HEK293 (cell line): ENCODE data around the gene DNAJC3.

Experiments used
- CTCF ChIA-PET: fragments of 350-600 bp; formaldehyde crosslinking; extraction: SDS; loops from one replicate; lab custom pipeline; 2021; ENCODE audit warnings: antibody characterized with exemption; lab: Yijun Ruan, JAX
- POLR2A ChIA-PET: fragments of 300-600 bp; formaldehyde crosslinking; extraction: SDS; loops from one replicate; lab custom pipeline; 2020; ENCODE audit warnings: antibody characterized with exemption, inconsistent platforms; lab: Yijun Ruan, JAX
- H3K27ac ChIP-seq: fragments of 200-500 bp; sonication (Bioruptor generic); 2 replicates; pipeline ENCODE4 v1.5.1; 2014; ENCODE audit warnings: low read depth, low read length, control low read depth, inconsistent platforms; ENCODE audit errors: extremely low read depth
- H3K36me3 ChIP-seq, 2 experiments: fragments of 200-500 bp in 1 of 2; sonication (Bioruptor generic) in 1 of 2; 1 replicate in 1 of 2; 2 replicates in 1 of 2; pipeline ENCODE4 v1.5.1; 2014 to 2017; ENCODE audit warnings: inconsistent platforms in 2 of 2, low read length in 2 of 2; ENCODE audit not compliant: control insufficient read depth in 2 of 2, insufficient read depth in 1 of 2
- H3K4me1 ChIP-seq: fragments of 200-500 bp; sonication (Bioruptor generic); 2 replicates; pipeline ENCODE4 v1.5.1; 2014; ENCODE audit warnings: mild to moderate bottlenecking, low read length, inconsistent platforms; ENCODE audit not compliant: control insufficient read depth, insufficient read depth
- H3K4me3 ChIP-seq: 2 replicates; pipeline ENCODE4 v1.5.1; 2011; ENCODE audit warnings: low read depth, mild to moderate bottlenecking, control low read depth, low read length, moderate library complexity
- H3K9me3 ChIP-seq: fragments of 200-500 bp; sonication (Bioruptor generic); 2 replicates; pipeline ENCODE4 v1.5.1; 2014; ENCODE audit warnings: low read depth, low read length, inconsistent platforms; ENCODE audit not compliant: control insufficient read depth, insufficient read depth
- EGR2 ChIP-seq: fragments of 450-650 bp; formaldehyde crosslinking; IDR thresholded peaks from 2 replicates; pipeline ENCODE4 v1.5.1; 2016; ENCODE audit warnings: low read depth, missing biosample characterization, missing genetic modification characterization
- FEZF1 ChIP-seq: fragments of 450-650 bp; formaldehyde crosslinking; IDR thresholded peaks from 2 replicates; pipeline ENCODE4 v1.5.1; 2016; ENCODE audit warnings: missing biosample characterization, missing genetic modification characterization
- HIC1 ChIP-seq: fragments of 450-650 bp; formaldehyde crosslinking; IDR thresholded peaks from 2 replicates; pipeline ENCODE4 v1.5.1; 2016; ENCODE audit warnings: missing biosample characterization, missing genetic modification characterization
- HOXA7 ChIP-seq: sonication (generic); formaldehyde crosslinking; IDR thresholded peaks from 2 replicates; pipeline ENCODE4 v1.8.1; 2022; ENCODE audit warnings: missing genetic modification reagents, borderline replicate concordance
- IKZF3 ChIP-seq: fragments of 450-650 bp; IDR thresholded peaks from 2 replicates; pipeline ENCODE4 v1.5.0; 2018; ENCODE audit warnings: missing biosample characterization, mild to moderate bottlenecking, missing genetic modification characterization, moderate library complexity
- OVOL3 ChIP-seq: fragments of 450-650 bp; formaldehyde crosslinking; IDR thresholded peaks from 2 replicates; pipeline ENCODE4 v1.5.1; 2016; ENCODE audit warnings: missing biosample characterization, missing genetic modification characterization
- TCF7L2 ChIP-seq: IDR thresholded peaks from 2 replicates; pipeline ENCODE4 v1.6.1; 2011; ENCODE audit warnings: low read depth, mild to moderate bottlenecking, inconsistent platforms, low read length, moderate library complexity, borderline replicate concordance
- ZBTB48 ChIP-seq: fragments of 450-650 bp; formaldehyde crosslinking; IDR thresholded peaks from 2 replicates; pipeline ENCODE4 v1.5.1; 2016; ENCODE audit warnings: missing biosample characterization, missing genetic modification characterization
- ZFP37 ChIP-seq: fragments of 450-650 bp; formaldehyde crosslinking; IDR thresholded peaks from 2 replicates; pipeline ENCODE4 v1.5.1; 2016; ENCODE audit warnings: missing biosample characterization, missing genetic modification characterization
- ZNF174 ChIP-seq: fragments of 450-650 bp; formaldehyde crosslinking; IDR thresholded peaks from 2 replicates; pipeline ENCODE4 v1.5.0; 2017; ENCODE audit warnings: missing biosample characterization, mild to moderate bottlenecking, missing genetic modification characterization
- ZNF202 ChIP-seq: fragments of 450-650 bp; formaldehyde crosslinking; IDR thresholded peaks from 2 replicates; pipeline ENCODE4 v1.5.1; 2016; ENCODE audit warnings: missing biosample characterization, missing genetic modification characterization, borderline replicate concordance
- ZNF23 ChIP-seq: fragments of 450-650 bp; formaldehyde crosslinking; IDR thresholded peaks from 2 replicates; pipeline ENCODE4 v1.5.1; 2016; ENCODE audit warnings: missing biosample characterization, missing genetic modification characterization, borderline replicate concordance
- ZNF341 ChIP-seq: fragments of 450-650 bp; formaldehyde crosslinking; IDR thresholded peaks from 2 replicates; pipeline ENCODE4; 2016; ENCODE audit warnings: low read depth, missing biosample characterization, missing genetic modification characterization
- ZNF391 ChIP-seq: fragments of 450-650 bp; formaldehyde crosslinking; IDR thresholded peaks from 2 replicates; pipeline ENCODE4 v1.5.1; 2016; ENCODE audit warnings: low read depth, missing biosample characterization, missing genetic modification characterization, borderline replicate concordance
- ZNF394 ChIP-seq: fragments of 450-650 bp; formaldehyde crosslinking; IDR thresholded peaks from 2 replicates; pipeline ENCODE4 v1.5.1; 2016; ENCODE audit warnings: missing biosample characterization, missing genetic modification characterization, mild to moderate bottlenecking, moderate library complexity, borderline replicate concordance
- ZNF449 ChIP-seq: fragments of 450-650 bp; formaldehyde crosslinking; IDR thresholded peaks from 2 replicates; pipeline ENCODE4 v1.5.1; 2017; ENCODE audit warnings: missing biosample characterization, mild to moderate bottlenecking, missing genetic modification characterization, moderate library complexity
- ZNF558 ChIP-seq: fragments of 450-650 bp; formaldehyde crosslinking; IDR thresholded peaks from 2 replicates; pipeline ENCODE4 v1.5.1; 2016; ENCODE audit warnings: missing biosample characterization, missing genetic modification characterization
- ZNF626 ChIP-seq: fragments of 450-650 bp; sonication (Bioruptor Pico); formaldehyde crosslinking; IDR thresholded peaks from 2 replicates; pipeline ENCODE4 v1.5.1; 2018; ENCODE audit warnings: missing biosample characterization, missing genetic modification characterization, inconsistent platforms
- ZNF76 ChIP-seq: fragments of 450-650 bp; formaldehyde crosslinking; IDR thresholded peaks from 2 replicates; pipeline ENCODE4; 2016; ENCODE audit warnings: low read depth, missing biosample characterization, missing genetic modification characterization, borderline replicate concordance
- TF ChIP-seq, protein P1 (sequence below): fragments of 450-650 bp; formaldehyde crosslinking; IDR thresholded peaks from 2 replicates; pipeline ENCODE4 v1.5.1; 2016; ENCODE audit warnings: missing biosample characterization, missing genetic modification characterization
- TF ChIP-seq, protein P2 (sequence below): fragments of 450-650 bp; formaldehyde crosslinking; IDR thresholded peaks from 2 replicates; pipeline ENCODE4 v1.5.1; 2017; ENCODE audit warnings: missing biosample characterization, missing genetic modification characterization
- TF ChIP-seq, protein P3 (sequence below): fragments of 450-650 bp; formaldehyde crosslinking; conservative IDR thresholded peaks from 2 replicates; pipeline ENCODE4 v1.5.1; 2016; ENCODE audit warnings: low read depth, missing biosample characterization, missing genetic modification characterization

DNAJC3 gene

DNA sequence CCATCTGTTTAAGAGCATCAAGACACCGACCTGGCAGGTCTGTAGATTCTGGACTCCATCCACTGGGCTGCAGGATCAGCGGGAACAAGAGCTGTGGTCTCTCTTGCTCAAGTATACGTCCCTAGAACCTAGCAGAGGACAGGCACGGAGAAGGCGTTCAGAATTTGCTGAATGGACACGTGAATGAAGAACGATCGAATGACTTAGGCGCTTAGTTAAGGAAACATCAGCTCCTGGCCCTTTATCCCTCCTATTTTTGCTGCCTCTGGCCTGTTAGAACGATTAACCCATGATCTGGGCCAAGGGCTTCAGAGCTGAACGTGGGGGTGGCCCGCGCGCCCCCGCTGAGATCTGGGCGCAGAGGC lies 33.4 kb upstream of the DNAJC3 start (continued):
- no peak for TF ChIP-seq ZNF202 (tag by site-specific recombination)
- no peak for TF ChIP-seq TCF7L2
- TF ChIP-seq, protein P1, sequence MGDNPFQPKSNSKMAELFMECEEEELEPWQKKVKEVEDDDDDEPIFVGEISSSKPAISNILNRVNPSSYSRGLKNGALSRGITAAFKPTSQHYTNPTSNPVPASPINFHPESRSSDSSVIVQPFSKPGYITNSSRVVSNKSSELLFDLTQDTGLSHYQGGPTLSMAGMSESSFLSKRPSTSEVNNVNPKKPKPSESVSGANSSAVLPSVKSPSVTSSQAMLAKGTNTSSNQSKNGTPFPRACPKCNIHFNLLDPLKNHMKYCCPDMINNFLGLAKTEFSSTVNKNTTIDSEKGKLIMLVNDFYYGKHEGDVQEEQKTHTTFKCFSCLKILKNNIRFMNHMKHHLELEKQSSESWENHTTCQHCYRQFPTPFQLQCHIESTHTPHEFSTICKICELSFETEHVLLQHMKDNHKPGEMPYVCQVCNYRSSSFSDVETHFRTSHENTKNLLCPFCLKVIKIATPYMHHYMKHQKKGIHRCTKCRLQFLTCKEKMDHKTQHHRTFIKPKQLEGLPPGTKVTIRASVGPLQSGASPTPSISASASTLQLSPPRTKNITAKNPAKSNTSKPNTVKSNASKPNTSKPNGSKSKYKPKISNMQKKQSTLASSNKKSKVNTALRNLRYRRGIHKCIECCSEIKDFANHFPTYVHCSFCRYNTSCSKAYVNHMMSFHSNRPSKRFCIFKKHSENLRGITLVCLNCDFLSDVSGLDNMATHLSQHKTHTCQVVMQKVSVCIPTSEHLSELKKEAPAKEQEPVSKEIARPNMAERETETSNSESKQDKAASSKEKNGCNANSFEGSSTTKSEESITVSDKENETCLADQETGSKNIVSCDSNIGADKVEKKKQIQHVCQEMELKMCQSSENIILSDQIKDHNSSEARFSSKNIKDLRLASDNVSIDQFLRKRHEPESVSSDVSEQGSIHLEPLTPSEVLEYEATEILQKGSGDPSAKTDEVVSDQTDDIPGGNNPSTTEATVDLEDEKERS = no peak
- no peak for TF ChIP-seq FEZF1 (tag by site-specific recombination)
- TF ChIP-seq ZFP37 = peak; percentile 22; the same call in 1 of the 2 replicates
- TF ChIP-seq ZNF76 (tag by site-specific recombination) = no peak
- no peak for TF ChIP-seq ZNF626
- peak; percentile 42; the same call in 1 of the 2 replicates for TF ChIP-seq ZNF449 (tag by site-specific recombination)
- TF ChIP-seq HOXA7 (CRISPR knock-in tag) = no peak
- TF ChIP-seq, protein P2, sequence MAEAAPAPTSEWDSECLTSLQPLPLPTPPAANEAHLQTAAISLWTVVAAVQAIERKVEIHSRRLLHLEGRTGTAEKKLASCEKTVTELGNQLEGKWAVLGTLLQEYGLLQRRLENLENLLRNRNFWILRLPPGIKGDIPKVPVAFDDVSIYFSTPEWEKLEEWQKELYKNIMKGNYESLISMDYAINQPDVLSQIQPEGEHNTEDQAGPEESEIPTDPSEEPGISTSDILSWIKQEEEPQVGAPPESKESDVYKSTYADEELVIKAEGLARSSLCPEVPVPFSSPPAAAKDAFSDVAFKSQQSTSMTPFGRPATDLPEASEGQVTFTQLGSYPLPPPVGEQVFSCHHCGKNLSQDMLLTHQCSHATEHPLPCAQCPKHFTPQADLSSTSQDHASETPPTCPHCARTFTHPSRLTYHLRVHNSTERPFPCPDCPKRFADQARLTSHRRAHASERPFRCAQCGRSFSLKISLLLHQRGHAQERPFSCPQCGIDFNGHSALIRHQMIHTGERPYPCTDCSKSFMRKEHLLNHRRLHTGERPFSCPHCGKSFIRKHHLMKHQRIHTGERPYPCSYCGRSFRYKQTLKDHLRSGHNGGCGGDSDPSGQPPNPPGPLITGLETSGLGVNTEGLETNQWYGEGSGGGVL (tag by site-specific recombination) = no peak
- TF ChIP-seq ZNF23 (tag by site-specific recombination) = no peak
- no peak for TF ChIP-seq ZNF558
- TF ChIP-seq OVOL3 (tag by site-specific recombination) = no peak
- TF ChIP-seq, all 188 proteins: peak for 6

DNA sequence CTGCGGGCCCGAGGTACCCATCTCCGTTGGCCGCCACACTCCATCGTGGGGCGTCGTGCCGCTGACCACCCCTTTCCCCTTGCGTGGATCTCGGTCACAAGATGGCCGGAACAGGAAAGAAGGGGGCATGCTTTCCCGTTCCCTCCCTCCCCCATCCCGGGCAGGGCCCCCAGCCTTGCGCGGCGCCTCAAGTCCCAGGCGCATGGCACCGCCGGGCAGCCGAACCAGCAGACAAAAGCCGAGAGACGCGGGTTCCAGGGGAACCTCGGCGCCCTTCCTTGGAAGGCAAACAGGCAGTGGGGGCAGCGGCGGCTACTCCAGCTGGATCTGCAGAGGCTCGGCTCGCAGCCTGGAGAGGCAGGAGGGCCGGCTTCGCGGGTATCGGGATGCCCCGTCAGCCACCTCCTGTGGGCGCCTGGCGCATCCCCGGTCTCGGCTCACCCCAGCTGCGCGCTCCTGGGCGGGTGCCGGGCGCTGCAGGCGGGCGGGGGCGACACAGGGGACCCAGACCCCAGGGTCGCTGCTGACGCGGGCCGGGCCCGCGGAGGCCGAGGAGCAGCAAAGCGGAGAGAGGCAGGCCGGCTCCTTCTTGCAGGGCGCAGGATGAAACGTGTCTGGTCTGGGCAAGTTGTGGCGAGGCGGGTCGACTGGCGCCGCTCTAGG lies 32.9 kb upstream of the DNAJC3 start:
- Histone ChIP-seq H3K27ac (peak overlapping the region; percentile 82; the same call in 1 of the 2 replicates), H3K4me3 (peak overlapping the region; percentile 63), H3K9me3 (no peaks in the 10 kb centered on the region), H3K36me3 (peaks cover 12 to 24% of the 10 kb centered on the region in 2 experiments; a peak in 2 of 3 replicates), H3K4me1 (no peaks in the 10 kb centered on the region)
- CTCF ChIA-PET = interaction anchor here (0.5 to 1.1 kb wide), 4 partner anchors 11 to 1321 kb away, joined by 3 read pairs; no protein-coding TSS in a partner anchor
- POLR2A ChIA-PET = interaction anchor here (0.6 to 1.4 kb wide), 11 partner anchors 8 to 350 kb away, joined by 3 to 19 read pairs (median 3); partner anchors contain the start of gene DNAJC3
- TF ChIP-seq ZBTB48 (tag by site-specific recombination) (no peak), ZNF391 (tag by site-specific recombination) (no peak), EGR2 (tag by site-specific recombination) (0 out of 2 replicates have a peak, but pooled peaks have one; percentile 31), ZNF394 (tag by site-specific recombination) (peak; percentile 91), IKZF3 (tag by site-specific recombination) (0 out of 2 replicates have a peak, but pooled peaks have one; percentile 10), ZNF174 (tag by site-specific recombination) (no peak), ZNF341 (tag by site-specific recombination) (peak; percentile 54), HIC1 (tag by site-specific recombination) (peak; percentile 88)
- TF ChIP-seq, protein P3, sequence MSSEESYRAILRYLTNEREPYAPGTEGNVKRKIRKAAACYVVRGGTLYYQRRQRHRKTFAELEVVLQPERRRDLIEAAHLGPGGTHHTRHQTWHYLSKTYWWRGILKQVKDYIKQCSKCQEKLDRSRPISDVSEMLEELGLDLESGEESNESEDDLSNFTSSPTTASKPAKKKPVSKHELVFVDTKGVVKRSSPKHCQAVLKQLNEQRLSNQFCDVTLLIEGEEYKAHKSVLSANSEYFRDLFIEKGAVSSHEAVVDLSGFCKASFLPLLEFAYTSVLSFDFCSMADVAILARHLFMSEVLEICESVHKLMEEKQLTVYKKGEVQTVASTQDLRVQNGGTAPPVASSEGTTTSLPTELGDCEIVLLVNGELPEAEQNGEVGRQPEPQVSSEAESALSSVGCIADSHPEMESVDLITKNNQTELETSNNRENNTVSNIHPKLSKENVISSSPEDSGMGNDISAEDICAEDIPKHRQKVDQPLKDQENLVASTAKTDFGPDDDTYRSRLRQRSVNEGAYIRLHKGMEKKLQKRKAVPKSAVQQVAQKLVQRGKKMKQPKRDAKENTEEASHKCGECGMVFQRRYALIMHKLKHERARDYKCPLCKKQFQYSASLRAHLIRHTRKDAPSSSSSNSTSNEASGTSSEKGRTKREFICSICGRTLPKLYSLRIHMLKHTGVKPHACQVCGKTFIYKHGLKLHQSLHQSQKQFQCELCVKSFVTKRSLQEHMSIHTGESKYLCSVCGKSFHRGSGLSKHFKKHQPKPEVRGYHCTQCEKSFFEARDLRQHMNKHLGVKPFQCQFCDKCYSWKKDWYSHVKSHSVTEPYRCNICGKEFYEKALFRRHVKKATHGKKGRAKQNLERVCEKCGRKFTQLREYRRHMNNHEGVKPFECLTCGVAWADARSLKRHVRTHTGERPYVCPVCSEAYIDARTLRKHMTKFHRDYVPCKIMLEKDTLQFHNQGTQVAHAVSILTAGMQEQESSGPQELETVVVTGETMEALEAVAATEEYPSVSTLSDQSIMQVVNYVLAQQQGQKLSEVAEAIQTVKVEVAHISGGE = peak; percentile 59; the same call in 1 of the 2 replicates
